ENCODE results near the gene CACNB4. TPM values are rescaled to one million over a fixed set of nuclear protein-coding genes. Genes with fewer than 3 reads are reported as not detected.

The CACNB4 gene
- total and polyA plus RNA-seq, 2 of the 4 experiments (the other 2 are of a cell fraction): 0.12 to 0.36 TPM

DNA sequence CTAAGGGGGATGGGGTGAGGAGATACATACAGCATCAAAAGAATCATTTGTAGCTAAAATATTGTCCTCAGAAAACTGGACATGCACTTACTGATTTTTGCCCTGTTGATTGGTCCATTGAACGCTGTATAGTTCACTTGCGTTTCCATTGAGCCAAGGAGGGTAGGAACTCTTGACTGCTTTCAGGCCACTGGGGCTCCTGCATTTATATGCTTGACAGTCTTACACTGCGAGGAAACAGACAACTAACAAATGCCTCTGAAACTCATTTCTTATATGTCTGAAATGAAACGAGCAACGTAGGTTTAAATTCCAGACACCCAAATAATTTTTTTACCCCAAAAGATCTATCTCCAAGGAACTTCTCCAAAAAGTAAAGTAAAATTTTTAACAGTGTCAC lies 312.8 kb downstream of the CACNB4 start:
- TF ChIP-seq CEBPB (IDR thresholded peaks at IDR 0.05; ENCODE audit: low read depth, low read length) (no peak), FOS (IDR thresholded peaks at IDR 0.05; ENCODE audit: low read depth, low read length) (no peak), SMC3 (IDR thresholded peaks at IDR 0.05; ENCODE audit: low read depth, low read length) (no peak), MAZ (IDR thresholded peaks at IDR 0.05; ENCODE audit: borderline replicate concordance, low read depth, low read length) (no peak), RFX5 (IDR thresholded peaks at IDR 0.05; ENCODE audit: low read depth, low read length) (no peak), MAFK (IDR thresholded peaks at IDR 0.05; ENCODE audit: low read depth, low read length) (no peak), NFE2L2 (IDR thresholded peaks at IDR 0.05; ENCODE audit: low read depth, low read length) (no peak), BHLHE40 (IDR thresholded peaks at IDR 0.05; ENCODE audit: low read depth, low read length) (no peak), MXI1 (IDR thresholded peaks at IDR 0.05; ENCODE audit: borderline replicate concordance, low read depth, low read length) (no peak)
- TF ChIP-seq, protein P1, sequence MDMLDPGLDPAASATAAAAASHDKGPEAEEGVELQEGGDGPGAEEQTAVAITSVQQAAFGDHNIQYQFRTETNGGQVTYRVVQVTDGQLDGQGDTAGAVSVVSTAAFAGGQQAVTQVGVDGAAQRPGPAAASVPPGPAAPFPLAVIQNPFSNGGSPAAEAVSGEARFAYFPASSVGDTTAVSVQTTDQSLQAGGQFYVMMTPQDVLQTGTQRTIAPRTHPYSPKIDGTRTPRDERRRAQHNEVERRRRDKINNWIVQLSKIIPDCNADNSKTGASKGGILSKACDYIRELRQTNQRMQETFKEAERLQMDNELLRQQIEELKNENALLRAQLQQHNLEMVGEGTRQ (IDR thresholded peaks at IDR 0.05; ENCODE audit: low read depth, low read length): no peak
- no peak overlapping the region for H2BK20ac ChIP-seq (ENCODE audit: low read depth, low read length)
- no peak overlapping the region for H3K4me3 ChIP-seq (ENCODE audit: insufficient read depth, low read depth, low read length)
- no peaks in the 10 kb centered on the region for H3K27me3 ChIP-seq (ENCODE audit: control insufficient read depth, insufficient read depth, low read length)
- no peak overlapping the region for H4K5ac ChIP-seq (ENCODE audit: low read depth, low read length)
- H3K4me2 ChIP-seq (ENCODE audit: low read depth, low read length): no peak overlapping the region
- dilution Hi-C loops (cut with HindIII; ENCODE audit: low sequenced_read_pairs, unreplicated experiment) (no loop called here), in situ Hi-C loops (cut with MboI; ENCODE audit: low sequenced_read_pairs) (no loop called here), intact Hi-C loops (cut with micrococcal nuclease) (no loop called here)
- no peaks in the 10 kb centered on the region for H3K79me1 ChIP-seq (ENCODE audit: low read depth in 1 of 2, low read length in 2 of 2)
- no peak overlapping the region for H2AFZ ChIP-seq (replicated peaks; ENCODE audit: low read length, poor library complexity)
- H3K36me3 ChIP-seq (ENCODE audit: control insufficient read depth, insufficient read depth, low read length): peaks cover 7% of the 10 kb centered on the region
- POLR2A ChIA-PET (ENCODE audit: unreplicated experiment): no interaction called here
- DNase-seq: no peak
- no peak overlapping the region for H3K23ac ChIP-seq (ENCODE audit: low read depth, low read length)
- no peak overlapping the region for H2BK15ac ChIP-seq (ENCODE audit: low read depth, low read length)
- H2BK120ac ChIP-seq (ENCODE audit: low read depth, low read length): no peak overlapping the region
- no peak overlapping the region for H3K27ac ChIP-seq (ENCODE audit: insufficient read depth, low read length)
- no peak overlapping the region for H2AK9ac ChIP-seq (replicated peaks; ENCODE audit: low read depth, low read length, poor library complexity)
- no peak overlapping the region for H2AK5ac ChIP-seq (ENCODE audit: low read depth, low read length)
- WGBS, 2 experiments (ENCODE audit: extremely low coverage in 2 of 2, insufficient read length in 1 of 2): no CpG with 5 or more reads among the region's 5 CpGs
- no peak overlapping the region for H4K91ac ChIP-seq (ENCODE audit: insufficient read depth, low read depth, low read length)
- CTCF ChIA-PET: no interaction called here
- peaks cover 3% of the 10 kb centered on the region for H3K9me1 ChIP-seq (ENCODE audit: insufficient read depth, low read length)
- no peak overlapping the region for H3K9ac ChIP-seq (ENCODE audit: low read depth, low read length)
- no peak for ATAC-seq (ENCODE audit: low read depth)
- H3K9me3 ChIP-seq (ENCODE audit: control insufficient read depth, insufficient read depth, low read length): no peaks in the 10 kb centered on the region
- no TSS peak for BruUV-seq (replicated peaks)
- no peak overlapping the region for H3K4ac ChIP-seq (ENCODE audit: low read depth, low read length)
- H3K56ac ChIP-seq (ENCODE audit: extremely low read depth, insufficient read depth, low read length): no peak overlapping the region
- H4K8ac ChIP-seq (ENCODE audit: low read depth in 2 of 2, low read length in 2 of 2): no peak overlapping the region
- no peak overlapping the region for H3K18ac ChIP-seq (ENCODE audit: low read depth, low read length)
- H4K20me1 ChIP-seq (ENCODE audit: insufficient read depth, low read length): no peaks in the 10 kb centered on the region
- H2BK5ac ChIP-seq (ENCODE audit: low read depth, low read length, poor library complexity, severe bottlenecking): no peak overlapping the region
- no peaks in the 10 kb centered on the region for H3K4me1 ChIP-seq (ENCODE audit: control insufficient read depth, insufficient read depth, low read length)
- no peak overlapping the region for H3K14ac ChIP-seq (replicated peaks; ENCODE audit: low read depth, low read length)
